Fibroblast of lung (primary cell): Measurements from ENCODE around the gene FADS6.

Source experiments
- EZH2 ChIP-seq: IDR thresholded peaks from 2 replicates; pipeline ENCODE4 v1.5.1; 2012; ENCODE audit warnings: low read length, control low read depth, mild to moderate bottlenecking; ENCODE audit errors: missing control alignments
- TF ChIP-seq, protein P1 (sequence below), 2 donors: IDR thresholded peaks in 1 of 2; conservative IDR thresholded peaks in 1 of 2; 1 replicate in 1 of 2; 2 replicates in 1 of 2; pipeline ENCODE4 v1.5.1; 2011 to 2012; ENCODE audit warnings: low read length in 2 of 2, control low read depth in 1 of 2, inconsistent platforms in 1 of 2, low read depth in 1 of 2, mild to moderate bottlenecking in 1 of 2

GRCh38 chr17:74864866-74865395 lies 28.5 kb downstream of the FADS6 start:
- TF ChIP-seq, protein P1, sequence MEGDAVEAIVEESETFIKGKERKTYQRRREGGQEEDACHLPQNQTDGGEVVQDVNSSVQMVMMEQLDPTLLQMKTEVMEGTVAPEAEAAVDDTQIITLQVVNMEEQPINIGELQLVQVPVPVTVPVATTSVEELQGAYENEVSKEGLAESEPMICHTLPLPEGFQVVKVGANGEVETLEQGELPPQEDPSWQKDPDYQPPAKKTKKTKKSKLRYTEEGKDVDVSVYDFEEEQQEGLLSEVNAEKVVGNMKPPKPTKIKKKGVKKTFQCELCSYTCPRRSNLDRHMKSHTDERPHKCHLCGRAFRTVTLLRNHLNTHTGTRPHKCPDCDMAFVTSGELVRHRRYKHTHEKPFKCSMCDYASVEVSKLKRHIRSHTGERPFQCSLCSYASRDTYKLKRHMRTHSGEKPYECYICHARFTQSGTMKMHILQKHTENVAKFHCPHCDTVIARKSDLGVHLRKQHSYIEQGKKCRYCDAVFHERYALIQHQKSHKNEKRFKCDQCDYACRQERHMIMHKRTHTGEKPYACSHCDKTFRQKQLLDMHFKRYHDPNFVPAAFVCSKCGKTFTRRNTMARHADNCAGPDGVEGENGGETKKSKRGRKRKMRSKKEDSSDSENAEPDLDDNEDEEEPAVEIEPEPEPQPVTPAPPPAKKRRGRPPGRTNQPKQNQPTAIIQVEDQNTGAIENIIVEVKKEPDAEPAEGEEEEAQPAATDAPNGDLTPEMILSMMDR (conservative IDR thresholded peaks at IDR 0.05 in 1 of 2, IDR thresholded peaks at IDR 0.05 in 1 of 2; ENCODE audit: low read depth in 1 of 2, low read length in 2 of 2), result peak; percentile 91 to 93
- no peak for TF ChIP-seq EZH2
